Stimulated activated naive CD8-positive, alpha-beta T cell treated with anti-CD3 and anti-CD28 coated beads, Interleukin-15, amount 100 ng/mL, for 72 hours (primary cell): Measurements from ENCODE around the gene SBNO2.

ENCODE experiments used
- ATAC-seq: fragments of 150-1000 bp; cut with Tn5 transposase; 2 replicates; pipeline ENCODE4 v1.10.0; 2021; ENCODE audit warnings: mild to moderate bottlenecking, moderate library complexity
- DNase-seq, 2 donors: peaks; one replicate each; pipeline ENCODE4 v3.0.0; 2021 to 2022
- H3K27ac Mint-ChIP-seq, 2 donors: one replicate each; pipeline ENCODE4 v1.8.0; 2022; ENCODE audit warnings: mild to moderate bottlenecking in 2 of 2, mixed read lengths in 2 of 2, moderate library complexity in 2 of 2
- H3K27me3 Mint-ChIP-seq: one replicate; pipeline ENCODE4 v1.8.0; 2022; ENCODE audit warnings: mixed read lengths
- H3K4me1 Mint-ChIP-seq: one replicate; pipeline ENCODE4 v1.8.0; 2022; ENCODE audit warnings: mild to moderate bottlenecking, mixed read lengths
- H3K4me3 Mint-ChIP-seq, 2 donors: one replicate each; pipeline ENCODE4 v1.8.0; 2022; ENCODE audit warnings: mild to moderate bottlenecking in 2 of 2, mixed read lengths in 2 of 2, moderate library complexity in 1 of 2
- H3K9me3 Mint-ChIP-seq, 2 donors: one replicate each; pipeline ENCODE4 v1.8.0; 2022; ENCODE audit warnings: mixed read lengths in 2 of 2

The SBNO2 gene

DNA sequence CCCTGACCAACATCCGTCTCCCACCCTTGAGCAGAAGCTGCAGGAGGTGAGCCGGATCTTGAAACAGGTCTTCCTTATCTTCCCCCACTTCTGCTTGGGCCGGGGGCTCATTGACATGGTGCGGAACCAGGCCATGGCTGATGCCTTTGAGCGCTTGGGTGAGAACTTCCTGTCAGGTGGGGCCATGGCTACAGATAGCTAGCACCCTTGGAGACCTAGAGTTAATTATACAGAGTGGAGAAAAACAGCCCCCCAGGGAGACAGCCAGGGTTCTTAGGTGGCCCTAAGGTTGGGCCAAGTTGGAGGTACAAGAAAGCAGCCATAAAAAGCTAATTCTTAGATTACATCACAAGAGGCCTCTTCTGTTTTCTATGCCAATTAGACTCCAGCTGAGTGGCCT lies 116.0 kb downstream of the SBNO2 start:
- H3K27me3 Mint-ChIP-seq, result no peaks in the 10 kb centered on the region
- peaks cover 15% of the 10 kb centered on the region for H3K4me1 Mint-ChIP-seq
- DNase-seq (no peak), ATAC-seq (no peak)
- H3K27ac Mint-ChIP-seq, result no peak overlapping the region
- peaks cover 9 to 27% of the 10 kb centered on the region in 2 donors for H3K9me3 Mint-ChIP-seq
- H3K4me3 Mint-ChIP-seq, result no peak overlapping the region
